ENCODE measurements around the gene ABCB4.

GRCh38 chr7:87361320-87361719 lies 114.2 kb downstream of the ABCB4 start:
- TF ChIP-seq CTCF (IDR thresholded peaks at IDR 0.05; ENCODE audit: insufficient read depth, low read depth, low read length) (no peak), EZH2 (IDR thresholded peaks at IDR 0.05; ENCODE audit: insufficient read depth, low read length) (no peak)
